HG02623 (cell line): Measurements from ENCODE around the gene INHBE.
A peak's percentile ranks its signal among the peaks of the same experiment; 100 is the strongest.

ENCODE experiments used
- ATAC-seq: cut with Tn5 transposase; IDR thresholded peaks from one replicate; pipeline ENCODE4 v1.9.1; 2021; ENCODE audit warnings: moderate library complexity; ENCODE audit not compliant: unreplicated experiment

Gene INHBE

DNA sequence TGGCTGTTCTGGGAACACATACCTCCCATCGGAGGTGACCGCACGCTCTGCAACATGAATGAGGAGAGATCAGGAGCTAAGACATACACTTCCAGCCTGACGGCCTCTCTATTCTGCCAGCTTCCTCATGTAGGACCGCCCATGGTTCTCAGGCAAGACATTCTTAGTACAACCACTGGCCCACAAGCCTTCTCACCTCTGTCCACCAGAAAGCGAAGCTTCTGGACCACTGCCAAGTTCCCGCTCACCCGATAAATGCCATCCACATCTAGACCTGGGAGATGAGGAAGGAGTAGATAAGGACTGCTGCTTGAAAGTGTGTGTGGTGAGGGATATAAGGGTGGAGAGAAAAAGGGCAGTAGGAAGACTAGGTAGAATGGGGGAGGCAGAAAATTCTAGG lies 19.3 kb downstream of the INHBE start:
- ATAC-seq: no peak

- no peak for ATAC-seq
Measured at GRCh38 chr12:57474862-57475261, 19.8 kb downstream of the INHBE start.

- ATAC-seq: no peak
Measured at GRCh38 chr12:57475271-57476161, 20.4 kb downstream of the INHBE start.

GRCh38 chr12:57476162-57476992 lies 21.3 kb downstream of the INHBE start:
- no peak for ATAC-seq

GRCh38 chr12:57476993-57477709 lies 22.0 kb downstream of the INHBE start:
- no peak for ATAC-seq

GRCh38 chr12:57477710-57478681 lies 22.9 kb downstream of the INHBE start:
- ATAC-seq: no peak

DNA sequence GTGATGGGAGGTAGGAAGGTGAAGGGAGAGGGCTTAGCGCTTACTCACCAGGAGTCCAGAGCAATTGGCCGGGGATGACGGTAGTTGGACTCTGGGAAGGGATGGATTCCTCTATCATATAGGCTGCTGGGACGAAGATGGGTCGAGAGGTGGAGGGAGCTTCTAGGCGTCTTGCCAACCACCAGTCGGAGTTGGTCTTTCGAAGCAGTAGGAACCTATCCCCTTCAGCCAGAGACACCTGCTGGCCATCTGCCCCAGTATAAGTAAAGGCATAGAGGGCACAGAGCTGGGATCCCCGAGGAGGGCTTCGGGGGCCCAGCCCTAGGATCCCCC lies 23.9 kb downstream of the INHBE start:
- ATAC-seq: no peak

DNA sequence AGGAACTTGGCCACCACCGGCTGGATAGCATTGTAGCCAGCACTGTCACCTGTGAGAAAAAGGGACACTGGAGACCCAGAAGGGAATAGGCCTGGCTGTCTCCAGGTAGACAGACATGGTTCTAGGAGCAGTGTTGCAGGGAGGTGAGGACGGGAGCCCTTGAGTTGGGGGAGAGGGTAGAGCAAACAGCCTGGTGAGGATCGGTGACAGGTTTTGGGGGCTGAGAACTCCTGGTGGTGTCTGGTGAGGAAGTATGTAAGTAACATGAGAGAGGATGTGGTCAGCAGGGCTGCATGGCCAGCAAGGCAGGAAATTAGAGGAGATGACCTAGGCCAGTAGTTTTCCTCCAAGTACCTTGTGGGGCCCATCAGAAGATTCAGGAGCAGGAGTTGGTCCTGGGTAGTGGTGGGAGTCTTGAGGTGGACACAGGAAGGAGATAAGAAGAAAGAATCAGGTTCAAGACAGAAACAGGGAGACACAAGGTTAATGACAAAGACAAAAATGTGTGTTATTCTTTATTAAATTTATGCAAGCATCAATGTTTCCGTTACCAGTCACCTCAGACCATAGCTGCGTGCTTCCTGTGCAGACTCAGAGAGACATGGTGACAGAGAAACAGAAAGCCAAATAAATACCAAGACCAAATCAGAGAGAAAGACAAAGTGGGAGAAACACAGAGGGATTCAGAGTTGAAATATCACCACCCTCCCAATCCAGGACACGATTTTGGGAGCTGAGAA lies 24.4 kb downstream of the INHBE start, which contains the start of gene ARHGAP9:
ARHGAP9 (minus strand) TSS at position 491 of the 740 bp plus-strand sequence; CDS start at position 31, 460 bp downstream.
- no peak for ATAC-seq

DNA sequence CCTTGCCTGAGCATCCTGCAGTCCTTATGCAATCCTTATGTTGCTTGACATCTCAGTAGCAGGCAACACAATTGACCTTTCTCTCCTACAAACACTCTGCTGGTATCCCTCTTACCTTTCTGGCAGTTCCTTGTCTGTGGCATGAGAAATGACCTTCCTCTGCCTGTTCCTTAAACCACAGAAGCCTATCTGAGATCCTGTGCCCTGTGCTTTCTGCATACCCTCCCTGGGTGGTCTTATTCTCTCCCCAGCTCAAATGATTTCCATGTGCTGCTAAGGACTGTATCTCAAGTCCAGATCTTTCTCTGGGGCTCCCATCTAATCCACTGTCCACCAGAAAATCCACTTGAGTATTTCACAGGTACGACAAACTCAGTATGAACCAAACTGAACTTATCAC lies 26.6 kb downstream of the INHBE start:
- ATAC-seq: no peak

DNA sequence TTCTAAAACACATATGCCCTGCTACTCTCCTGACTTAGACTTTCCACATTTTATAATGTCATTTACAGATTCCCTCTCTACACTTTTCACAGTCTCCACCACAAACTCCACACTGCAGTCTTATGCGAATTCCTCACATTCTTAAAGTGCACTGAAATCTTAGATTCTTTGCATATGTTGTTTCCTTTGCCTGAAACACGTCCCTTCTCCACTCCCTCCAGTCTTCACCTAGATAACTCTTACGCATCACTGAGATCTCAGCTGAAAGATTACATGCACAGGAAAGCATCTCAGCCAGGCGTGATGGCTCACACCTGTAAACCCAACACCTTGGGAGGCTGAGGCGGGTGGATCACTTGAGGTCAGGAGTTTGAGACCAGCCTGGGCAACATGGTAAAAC lies 28.4 kb downstream of the INHBE start:
- no peak for ATAC-seq

DNA sequence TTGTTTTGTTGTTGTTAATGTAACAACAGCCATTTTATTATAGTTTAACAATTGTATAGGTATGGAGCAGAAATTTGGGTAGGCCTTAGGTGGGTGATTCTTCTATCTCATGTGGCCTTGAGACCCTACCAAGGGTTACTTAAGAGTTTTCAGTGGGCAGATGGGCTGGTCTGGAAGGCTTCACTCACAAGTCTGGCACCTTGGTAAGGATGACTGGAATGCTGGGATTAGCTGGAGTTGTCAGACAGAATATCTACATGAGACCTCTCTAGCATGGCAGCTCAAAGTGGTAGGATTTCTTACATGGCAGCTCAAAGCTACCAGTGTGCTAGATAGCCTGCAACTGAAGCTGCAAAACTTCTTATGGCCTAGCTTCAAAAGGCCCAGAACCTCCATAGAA lies 30.6 kb downstream of the INHBE start:
- ATAC-seq: no peak

DNA sequence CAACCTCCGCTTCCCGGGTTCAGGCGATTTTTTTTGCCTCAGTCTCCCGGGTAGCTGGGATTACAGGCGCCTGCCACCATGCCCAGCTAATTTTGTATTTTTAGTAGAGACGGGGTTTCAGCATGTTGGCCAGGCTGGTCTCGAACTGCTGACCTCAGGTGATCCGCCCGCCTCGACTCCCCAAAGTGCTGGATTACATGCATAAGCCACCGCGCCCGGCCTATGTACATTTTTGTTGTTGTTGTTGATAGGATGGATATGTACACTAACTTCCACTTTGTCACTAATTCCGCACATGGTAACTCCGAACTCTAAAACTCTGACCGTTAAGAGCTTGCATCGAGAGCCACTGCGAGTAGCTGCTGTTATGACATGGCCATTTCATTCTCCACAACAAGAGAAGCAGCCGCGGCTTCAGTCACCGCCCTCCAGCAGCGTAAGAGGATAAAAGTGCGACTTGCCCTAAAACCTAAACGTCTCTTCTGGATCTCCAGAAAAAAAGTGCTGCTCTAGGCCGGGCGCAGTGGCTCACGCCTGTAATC lies 32.0 kb downstream of the INHBE start:
- ATAC-seq: no peak

- ATAC-seq: peak; percentile 93
Measured at GRCh38 chr12:57487597-57488401, 32.7 kb downstream of the INHBE start, which contains the start of gene MARS1. MARS1 (plus strand) TSS chr12:57488068; CDS start chr12:57488091, 23 bp downstream.

DNA sequence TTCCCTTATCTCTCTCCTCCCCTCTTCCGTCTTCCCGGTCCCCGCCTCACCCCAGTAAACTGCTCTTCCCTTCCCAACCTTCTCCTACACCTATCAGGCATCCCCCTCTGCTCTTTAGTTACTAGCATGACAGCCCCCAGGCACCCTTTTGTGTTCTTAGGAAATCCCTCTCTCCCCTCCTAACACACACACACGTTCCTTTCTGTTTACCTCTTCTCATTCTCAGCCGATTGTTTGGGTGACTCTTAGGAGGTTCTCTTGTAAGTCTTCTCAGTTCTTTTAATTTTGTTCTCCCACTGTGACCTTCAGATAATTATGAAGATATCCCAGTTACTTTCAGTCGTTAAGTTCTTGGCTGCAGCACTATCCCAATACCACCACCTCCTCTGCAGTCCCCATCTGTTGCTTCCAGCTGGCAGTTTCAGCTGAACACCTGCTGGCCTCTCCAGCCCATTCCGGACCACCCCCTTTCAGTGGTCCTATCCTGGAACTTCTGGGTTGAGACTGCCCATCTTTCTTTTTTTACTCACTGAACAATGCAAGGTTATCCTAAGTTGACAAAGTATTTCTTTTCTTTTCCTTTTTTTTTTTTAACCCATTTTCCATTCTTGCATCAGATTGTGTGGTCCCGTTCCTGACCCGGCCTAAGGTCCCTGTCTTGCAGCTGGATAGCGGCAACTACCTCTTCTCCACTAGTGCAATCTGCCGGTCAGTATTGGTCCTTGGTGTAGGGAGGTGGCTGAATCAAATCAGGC lies 33.5 kb downstream of the INHBE start:
- ATAC-seq: no peak

- ATAC-seq: no peak
Measured at GRCh38 chr12:57489157-57489641, 34.1 kb downstream of the INHBE start.

DNA sequence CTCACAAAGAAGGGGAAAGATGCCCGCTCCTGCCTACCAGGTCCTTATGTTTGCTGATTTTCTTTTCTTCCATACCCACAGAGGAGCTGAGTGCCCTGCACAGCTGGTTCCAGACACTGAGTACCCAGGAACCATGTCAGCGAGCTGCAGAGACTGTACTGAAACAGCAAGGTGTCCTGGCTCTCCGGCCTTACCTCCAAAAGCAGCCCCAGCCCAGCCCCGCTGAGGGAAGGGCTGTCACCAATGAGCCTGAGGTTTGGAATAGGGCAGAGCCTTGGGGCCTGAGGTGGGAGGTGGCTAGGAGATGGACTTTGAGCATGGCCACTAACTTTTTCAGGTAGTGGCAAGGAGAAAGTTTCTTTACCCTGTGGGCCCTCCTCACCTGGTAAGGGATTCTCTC lies 35.0 kb downstream of the INHBE start:
- no peak for ATAC-seq
